ENCODE results near the gene SCAF1.

The SCAF1 gene

GRCh38 chr19:49595819-49596404, 46.1 kb upstream of the SCAF1 start:
- no peak overlapping the region for H3K4me3 ChIP-seq (replicated peaks; ENCODE audit: insufficient read depth, low read length)
- no peaks in the 10 kb centered on the region for H3K27me3 ChIP-seq (ENCODE audit: insufficient read depth, poor library complexity, severe bottlenecking)
- H3K27ac ChIP-seq (replicated peaks) = no peak overlapping the region
- no peak for DNase-seq (ENCODE audit: low read depth in 1 of 2, low spot score in 1 of 2)
- TF ChIP-seq CTCF (IDR thresholded peaks at IDR 0.05; ENCODE audit: insufficient read depth, low read length) (no peak), POLR2AphosphoS5 (IDR thresholded peaks at IDR 0.05; ENCODE audit: low read depth) (no peak), GABPA (IDR thresholded peaks at IDR 0.05; ENCODE audit: low read depth) (no peak), REST (IDR thresholded peaks at IDR 0.05; ENCODE audit: insufficient replicate concordance, low read depth) (no peak), SPI1 (IDR thresholded peaks at IDR 0.05; ENCODE audit: borderline replicate concordance, low read depth) (no peak)

- no peak for TF ChIP-seq REST (IDR thresholded peaks at IDR 0.05; ENCODE audit: insufficient replicate concordance, low read depth)
- TF ChIP-seq POLR2AphosphoS5 (IDR thresholded peaks at IDR 0.05; ENCODE audit: low read depth) = no peak
- TF ChIP-seq CTCF (IDR thresholded peaks at IDR 0.05; ENCODE audit: insufficient read depth, low read length) = no peak
- no peak for TF ChIP-seq GABPA (IDR thresholded peaks at IDR 0.05; ENCODE audit: low read depth)
- TF ChIP-seq SPI1 (IDR thresholded peaks at IDR 0.05; ENCODE audit: borderline replicate concordance, low read depth) = no peak
- Histone ChIP-seq H3K27me3 (ENCODE audit: insufficient read depth, poor library complexity, severe bottlenecking) (no peaks in the 10 kb centered on the region), H3K27ac (replicated peaks) (no peak overlapping the region), H3K4me3 (replicated peaks; ENCODE audit: insufficient read depth, low read length) (no peak overlapping the region)
- no peak for DNase-seq (ENCODE audit: low read depth in 1 of 2, low spot score in 1 of 2)
Observed at GRCh38 chr19:49596407-49596806, 45.6 kb upstream of the SCAF1 start.

GRCh38 chr19:49596954-49597702, 44.9 kb upstream of the SCAF1 start:
- Histone ChIP-seq H3K27me3 (ENCODE audit: insufficient read depth, poor library complexity, severe bottlenecking) (no peaks in the 10 kb centered on the region), H3K4me3 (replicated peaks; ENCODE audit: insufficient read depth, low read length) (no peak overlapping the region), H3K27ac (replicated peaks) (no peak overlapping the region)
- no peak for DNase-seq (ENCODE audit: low read depth in 1 of 2, low spot score in 1 of 2)
- no peak for TF ChIP-seq SPI1 (IDR thresholded peaks at IDR 0.05; ENCODE audit: borderline replicate concordance, low read depth)
- 0 out of 2 replicates have a peak, but pooled peaks have one; percentile 28 for TF ChIP-seq POLR2AphosphoS5 (IDR thresholded peaks at IDR 0.05; ENCODE audit: low read depth)
- TF ChIP-seq REST (IDR thresholded peaks at IDR 0.05; ENCODE audit: insufficient replicate concordance, low read depth) = no peak
- TF ChIP-seq CTCF (IDR thresholded peaks at IDR 0.05; ENCODE audit: insufficient read depth, low read length) = no peak
